Memory B cell (primary cell): ENCODE results near the gene RNF121.
A peak's percentile ranks its signal among the peaks of the same experiment; 100 is the strongest.

Experiments used
- ATAC-seq: fragments of 150-1000 bp; cut with Tn5 transposase; 2 replicates; pipeline ENCODE4 v1.10.0; 2021; ENCODE audit warnings: low read depth, mild to moderate bottlenecking, moderate library complexity
- DNase-seq, 2 donors: peaks; one replicate each; pipeline ENCODE4 v3.0.0; 2022; ENCODE audit warnings: low spot score in 2 of 2
- H3K27ac Mint-ChIP-seq: one replicate; pipeline ENCODE4 v1.8.0; 2022; ENCODE audit warnings: mild to moderate bottlenecking, moderate library complexity, mixed read lengths
- H3K27me3 Mint-ChIP-seq: one replicate; pipeline ENCODE4 v1.8.0; 2022; ENCODE audit warnings: mixed read lengths
- H3K36me3 Mint-ChIP-seq: one replicate; pipeline ENCODE4 v1.8.0; 2022; ENCODE audit warnings: mild to moderate bottlenecking, mixed read lengths
- H3K4me1 Mint-ChIP-seq: one replicate; pipeline ENCODE4 v1.8.0; 2022; ENCODE audit warnings: mixed read lengths
- H3K4me3 Mint-ChIP-seq: one replicate; pipeline ENCODE4 v1.8.0; 2022; ENCODE audit warnings: mild to moderate bottlenecking, moderate library complexity, mixed read lengths
- H3K9me3 Mint-ChIP-seq: one replicate; pipeline ENCODE4 v1.8.0; 2022; ENCODE audit warnings: mixed read lengths

RNF121 gene

DNA sequence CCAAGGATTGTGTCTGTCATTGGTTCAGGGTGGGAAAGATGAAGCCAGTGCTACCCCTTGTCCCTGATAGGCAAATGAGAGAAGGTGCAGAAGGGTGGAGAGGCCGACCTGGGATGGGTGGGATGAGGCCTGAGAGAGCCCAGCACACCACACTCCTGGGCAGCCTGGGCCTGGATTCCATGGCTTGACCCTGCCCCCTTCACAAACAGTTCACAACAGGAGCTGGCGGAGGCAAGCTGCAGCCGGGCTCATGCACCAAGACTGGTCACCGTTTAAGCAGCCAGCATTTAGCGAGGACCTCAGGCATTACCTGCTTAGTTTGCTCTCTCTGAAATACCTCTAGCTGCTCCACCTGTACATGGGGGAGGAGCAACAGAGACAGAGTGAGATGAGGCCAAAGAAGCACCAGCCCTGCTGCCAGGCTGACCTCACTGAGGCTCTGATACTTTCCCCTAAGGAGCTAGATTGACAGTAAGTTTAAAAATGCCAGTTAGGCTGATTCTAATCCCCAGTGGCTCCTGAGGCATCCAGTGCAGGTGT lies 83.3 kb downstream of the RNF121 start:
- H3K27me3 Mint-ChIP-seq = no peaks in the 10 kb centered on the region

DNA sequence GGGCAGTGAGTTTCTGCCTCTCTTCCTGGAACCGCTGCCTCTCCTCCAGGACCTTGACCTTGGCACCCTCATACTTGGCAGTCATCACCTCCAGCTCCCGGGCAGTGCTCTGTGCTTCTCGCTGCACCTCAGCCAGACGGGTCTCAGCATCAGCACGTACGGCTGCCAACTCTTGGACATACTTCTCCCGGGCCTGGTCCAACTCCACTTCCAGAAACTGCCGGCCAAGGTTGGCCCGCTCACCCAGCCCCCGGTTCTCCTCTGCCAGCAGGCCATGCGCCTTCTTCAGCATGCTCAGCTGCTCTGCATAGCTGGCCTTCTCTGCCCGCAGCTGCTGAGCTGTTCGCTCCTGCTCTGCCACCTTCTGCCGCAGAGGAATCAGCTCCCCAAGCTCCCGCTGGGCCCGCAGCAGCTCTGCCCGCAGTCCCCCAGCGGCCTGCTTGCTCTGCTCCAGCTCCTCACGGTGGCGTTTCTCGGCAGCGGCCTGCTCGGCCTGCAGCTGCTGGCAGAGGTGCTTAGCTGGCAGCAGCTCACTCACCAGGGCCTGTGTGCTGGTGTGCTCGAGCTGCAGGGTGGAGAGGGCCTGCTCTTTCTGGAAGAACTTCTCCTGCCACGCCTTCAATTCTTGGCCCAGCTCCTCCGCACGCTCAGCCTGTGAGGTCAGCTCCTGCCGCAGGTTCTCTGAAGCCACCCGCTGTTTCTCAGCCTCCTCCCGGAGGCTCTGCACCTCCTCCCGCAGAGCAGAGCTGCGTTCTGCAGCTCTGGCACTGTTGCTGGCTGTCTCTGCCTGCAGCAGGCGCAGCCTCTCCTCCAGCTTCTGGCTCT lies 84.3 kb downstream of the RNF121 start:
- DNase-seq = no peak
- no peak overlapping the region for H3K27ac Mint-ChIP-seq
- no peaks in the 10 kb centered on the region for H3K9me3 Mint-ChIP-seq
- peaks cover 3% of the 10 kb centered on the region for H3K4me1 Mint-ChIP-seq
- ATAC-seq = no peak
- H3K36me3 Mint-ChIP-seq = peaks cover 56% of the 10 kb centered on the region
- H3K4me3 Mint-ChIP-seq = no peak overlapping the region
- no peaks in the 10 kb centered on the region for H3K27me3 Mint-ChIP-seq

More for the DNA sequence above, 83.3 kb downstream of the RNF121 start:
- no peak for DNase-seq
- Mint-ChIP-seq H3K4me3 (no peak overlapping the region), H3K9me3 (no peaks in the 10 kb centered on the region), H3K27ac (peak overlapping the region; percentile 35), H3K36me3 (peaks cover 56% of the 10 kb centered on the region), H3K4me1 (peaks cover 3% of the 10 kb centered on the region)
- no peak for ATAC-seq

DNA sequence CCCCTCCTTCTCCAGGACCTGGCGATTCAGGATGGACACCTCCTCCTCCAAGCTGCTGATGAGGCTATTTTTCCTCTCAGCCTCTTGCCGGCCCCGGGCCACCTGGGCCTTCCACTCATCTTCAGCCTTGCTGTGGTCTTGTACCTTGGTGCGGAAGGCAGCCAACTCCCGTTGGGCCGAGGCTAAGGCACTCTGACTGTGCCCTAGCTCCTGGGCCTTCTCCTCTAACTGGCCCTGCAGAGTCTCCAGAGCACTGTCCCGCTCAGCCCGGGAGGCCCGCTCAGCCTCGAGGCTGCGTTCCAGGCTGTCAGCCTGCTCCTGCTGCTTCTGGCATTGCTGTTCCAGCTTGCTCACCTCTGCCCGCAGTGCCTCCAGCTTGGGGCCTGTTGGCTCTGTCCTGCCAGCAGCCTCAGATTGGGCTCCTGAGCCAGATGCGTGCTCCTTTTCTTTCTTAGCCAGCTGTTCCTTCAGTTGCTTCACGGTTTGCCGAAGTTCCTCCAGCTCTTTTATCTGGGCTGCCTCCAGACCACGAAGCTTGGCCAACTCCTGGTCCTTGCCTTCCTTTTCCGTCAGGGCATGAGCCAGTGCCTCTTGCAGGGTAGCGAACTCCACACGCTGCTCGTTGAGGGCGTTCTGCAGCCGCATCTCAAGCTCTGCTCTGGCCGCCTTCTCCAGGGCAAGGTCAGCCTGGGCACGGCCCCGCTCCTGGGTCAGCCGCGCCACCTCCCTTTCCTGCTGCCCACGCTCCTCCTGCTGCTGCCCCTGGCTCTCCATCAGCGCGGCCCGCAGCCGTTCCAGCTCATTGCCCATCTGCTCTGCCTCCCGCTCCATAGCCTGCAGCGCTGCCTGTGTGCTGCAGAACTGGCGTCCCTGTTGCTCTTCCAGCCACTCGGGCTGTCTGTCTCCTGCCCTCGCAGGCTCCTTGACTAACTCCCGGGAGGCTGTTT lies 85.2 kb downstream of the RNF121 start:
- Mint-ChIP-seq H3K4me3 (no peak overlapping the region), H3K27me3 (no peaks in the 10 kb centered on the region), H3K36me3 (peaks cover 55% of the 10 kb centered on the region), H3K27ac (no peak overlapping the region), H3K4me1 (peaks cover 3% of the 10 kb centered on the region), H3K9me3 (no peaks in the 10 kb centered on the region)
- ATAC-seq = no peak
- no peak for DNase-seq

DNA sequence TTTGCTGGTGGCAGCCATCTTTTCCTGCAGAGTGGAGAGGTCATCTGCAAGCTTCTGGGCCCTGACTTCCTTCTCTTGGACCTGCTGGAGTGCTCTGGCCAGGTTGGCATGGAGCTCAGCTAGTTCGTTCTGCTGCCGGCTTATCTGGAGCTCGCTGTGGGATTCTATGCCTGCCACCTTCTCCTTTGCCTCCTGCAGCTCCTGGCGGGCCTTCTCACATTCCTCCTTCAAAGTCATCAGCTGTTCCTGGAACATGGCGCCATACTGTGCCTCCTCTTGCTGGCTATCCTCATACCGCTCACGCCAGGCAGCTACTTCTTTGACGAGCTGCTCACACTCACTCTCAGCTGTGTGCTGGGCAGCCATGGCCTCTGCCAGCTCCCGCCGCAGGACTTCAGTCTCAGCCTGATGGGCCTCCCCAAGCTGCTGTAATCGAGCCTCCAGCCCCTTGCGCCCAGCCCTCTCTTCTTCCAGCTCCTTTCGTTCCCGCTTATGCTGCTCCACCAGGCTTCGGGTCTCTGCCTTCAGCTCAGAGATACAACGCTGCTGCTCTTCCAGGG lies 86.0 kb downstream of the RNF121 start:
- Mint-ChIP-seq H3K9me3 (no peaks in the 10 kb centered on the region), H3K4me3 (no peak overlapping the region), H3K4me1 (peaks cover 3% of the 10 kb centered on the region), H3K36me3 (peaks cover 53% of the 10 kb centered on the region), H3K27ac (no peak overlapping the region), H3K27me3 (no peaks in the 10 kb centered on the region)
- DNase-seq = no peak
- ATAC-seq = no peak

DNA sequence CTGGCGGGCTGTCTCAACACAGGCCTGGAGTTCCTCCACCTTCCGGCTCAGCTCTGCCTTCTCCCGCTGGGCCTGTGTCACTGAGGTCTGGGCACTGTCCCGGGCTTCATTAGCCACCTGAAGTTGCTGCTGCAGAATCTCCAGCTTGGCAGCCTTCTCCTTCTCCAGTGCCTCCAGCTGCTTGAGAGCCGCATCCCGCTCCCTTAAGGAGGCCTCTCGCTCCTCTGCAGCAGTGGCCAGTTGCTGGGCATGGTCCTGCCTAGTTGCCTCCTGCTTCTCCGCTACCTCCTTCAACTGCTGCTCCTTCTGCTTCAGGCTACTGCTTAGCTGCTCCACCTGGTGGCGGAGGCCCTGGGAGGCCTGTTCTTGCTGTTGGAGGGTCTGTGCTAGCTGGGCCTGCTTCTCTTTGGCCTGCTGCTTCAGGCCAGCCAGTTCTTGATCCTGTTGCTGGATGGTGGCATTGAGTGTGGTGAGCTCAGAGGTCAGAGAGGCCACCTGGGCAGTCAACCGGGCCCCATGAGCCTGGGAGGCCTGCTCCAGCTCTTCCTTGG lies 86.7 kb downstream of the RNF121 start:
- peaks cover 59% of the 10 kb centered on the region for H3K36me3 Mint-ChIP-seq
- H3K9me3 Mint-ChIP-seq = no peaks in the 10 kb centered on the region
- ATAC-seq (no peak), DNase-seq (no peak)
- H3K4me1 Mint-ChIP-seq = peaks cover 3% of the 10 kb centered on the region
- no peaks in the 10 kb centered on the region for H3K27me3 Mint-ChIP-seq
- peak overlapping the region; percentile 35 for H3K27ac Mint-ChIP-seq
- H3K4me3 Mint-ChIP-seq = no peak overlapping the region

DNA sequence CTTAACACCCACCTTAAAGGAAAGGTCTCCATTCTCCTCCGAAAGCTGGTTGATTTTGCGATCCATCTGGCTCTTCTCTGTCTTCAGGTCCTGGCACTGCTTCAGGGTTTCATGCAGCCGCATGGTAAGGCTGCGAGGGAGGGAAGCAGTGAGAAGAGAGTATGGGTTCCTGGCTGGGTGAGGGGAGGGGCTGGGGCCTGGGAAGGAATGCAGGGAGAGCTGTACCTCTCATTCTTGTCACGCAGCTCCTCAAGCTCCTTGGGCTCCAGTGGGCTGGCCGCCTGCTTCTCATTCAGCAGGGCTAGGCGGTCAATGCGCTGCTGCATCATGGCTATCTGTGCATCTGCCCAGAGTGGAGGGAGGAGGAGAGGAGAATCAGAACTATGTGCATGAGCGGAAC lies 89.3 kb downstream of the RNF121 start:
- H3K27ac Mint-ChIP-seq = peak overlapping the region; percentile 21
- DNase-seq = no peak

DNA sequence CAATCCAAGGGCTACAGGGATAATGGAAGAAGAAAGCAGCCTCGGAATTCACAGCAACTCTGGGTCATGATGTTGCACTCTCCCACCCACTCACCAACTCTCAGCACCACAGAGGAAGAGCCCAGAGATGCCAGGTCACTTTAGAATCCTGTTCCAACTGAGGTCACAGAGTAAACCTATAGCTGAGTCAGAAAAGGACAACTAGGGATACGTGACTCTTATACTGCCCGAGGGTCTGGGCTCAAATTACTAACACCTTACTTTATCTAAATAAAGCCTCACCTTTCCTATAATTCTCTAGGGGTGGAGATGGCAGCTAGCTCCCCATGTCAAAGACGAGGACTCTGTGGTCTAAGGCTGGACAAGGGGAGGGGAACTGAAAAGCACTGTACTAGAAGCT lies 94.5 kb downstream of the RNF121 start:
- H3K36me3 Mint-ChIP-seq = peaks cover 25% of the 10 kb centered on the region

More for the DNA sequence above, 89.3 kb downstream of the RNF121 start:
- Mint-ChIP-seq H3K4me3 (no peak overlapping the region), H3K4me1 (peaks cover 3% of the 10 kb centered on the region), H3K36me3 (peaks cover 55% of the 10 kb centered on the region), H3K9me3 (no peaks in the 10 kb centered on the region), H3K27me3 (no peaks in the 10 kb centered on the region)
- no peak for ATAC-seq

DNA sequence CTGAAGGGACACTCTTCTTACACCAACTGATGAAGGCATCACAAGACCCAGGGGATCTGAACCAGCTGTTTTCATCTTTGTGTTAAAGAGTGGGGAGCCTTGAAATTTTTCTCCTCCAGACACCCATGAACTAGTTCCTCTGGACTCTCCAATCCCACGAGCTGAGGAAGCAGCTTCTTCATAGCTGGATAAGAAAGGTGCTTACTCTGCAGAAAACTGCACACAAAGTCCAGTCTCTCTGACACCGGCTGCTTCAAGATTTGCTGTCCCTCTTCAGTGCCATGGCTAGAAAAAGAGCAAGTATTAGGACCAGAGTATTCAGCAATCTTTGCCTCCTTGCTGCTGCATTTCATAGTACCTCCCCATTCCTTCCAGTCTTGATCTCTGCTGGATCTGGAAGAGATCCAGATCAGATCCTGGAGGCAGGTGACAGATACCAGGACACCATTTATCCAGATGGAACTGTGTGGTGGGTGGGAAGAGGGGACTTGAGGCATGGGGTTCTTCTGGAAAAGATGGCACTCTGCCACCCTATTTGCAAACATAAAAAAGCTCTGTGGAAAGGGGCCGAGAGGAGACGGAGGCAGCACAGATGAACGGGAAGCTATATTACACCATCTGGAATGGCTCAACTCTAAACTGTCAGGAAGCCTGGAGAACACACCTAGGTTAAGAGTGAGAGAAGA lies 95.4 kb downstream of the RNF121 start:
- ATAC-seq (no peak), DNase-seq (no peak)
- Mint-ChIP-seq H3K36me3 (peaks cover 28% of the 10 kb centered on the region), H3K27ac (no peak overlapping the region), H3K9me3 (no peaks in the 10 kb centered on the region), H3K4me1 (peaks cover 21% of the 10 kb centered on the region), H3K27me3 (no peaks in the 10 kb centered on the region), H3K4me3 (no peak overlapping the region)

More for the DNA sequence above, 94.5 kb downstream of the RNF121 start:
- Mint-ChIP-seq H3K9me3 (no peaks in the 10 kb centered on the region), H3K27ac (no peak overlapping the region), H3K4me3 (no peak overlapping the region), H3K27me3 (no peaks in the 10 kb centered on the region), H3K4me1 (peaks cover 17% of the 10 kb centered on the region)
- ATAC-seq (no peak), DNase-seq (no peak)

DNA sequence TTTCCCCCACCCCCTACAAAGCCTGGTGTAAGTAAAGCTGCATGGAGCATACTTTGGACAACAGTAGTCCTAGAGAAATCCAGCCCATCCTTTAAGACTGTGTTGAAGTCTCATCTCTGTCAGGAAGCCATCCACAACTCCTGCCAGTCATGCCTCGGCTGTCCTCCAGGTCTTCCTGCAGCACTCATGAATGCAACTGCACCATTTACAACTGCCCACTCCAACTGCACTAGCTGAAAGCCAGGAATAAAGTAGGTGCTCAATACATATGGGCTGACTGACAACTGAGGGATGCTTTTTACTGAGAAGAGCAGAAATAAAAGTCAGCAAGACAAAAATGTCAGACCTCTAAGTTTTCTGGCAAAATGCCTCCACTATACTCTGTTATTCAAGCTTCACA lies 97.2 kb downstream of the RNF121 start:
- Mint-ChIP-seq H3K4me3 (no peak overlapping the region), H3K9me3 (no peaks in the 10 kb centered on the region), H3K36me3 (peaks cover 25% of the 10 kb centered on the region), H3K4me1 (peaks cover 24% of the 10 kb centered on the region), H3K27me3 (no peaks in the 10 kb centered on the region), H3K27ac (peak overlapping the region; percentile 65)
- no peak for DNase-seq
- ATAC-seq = no peak

DNA sequence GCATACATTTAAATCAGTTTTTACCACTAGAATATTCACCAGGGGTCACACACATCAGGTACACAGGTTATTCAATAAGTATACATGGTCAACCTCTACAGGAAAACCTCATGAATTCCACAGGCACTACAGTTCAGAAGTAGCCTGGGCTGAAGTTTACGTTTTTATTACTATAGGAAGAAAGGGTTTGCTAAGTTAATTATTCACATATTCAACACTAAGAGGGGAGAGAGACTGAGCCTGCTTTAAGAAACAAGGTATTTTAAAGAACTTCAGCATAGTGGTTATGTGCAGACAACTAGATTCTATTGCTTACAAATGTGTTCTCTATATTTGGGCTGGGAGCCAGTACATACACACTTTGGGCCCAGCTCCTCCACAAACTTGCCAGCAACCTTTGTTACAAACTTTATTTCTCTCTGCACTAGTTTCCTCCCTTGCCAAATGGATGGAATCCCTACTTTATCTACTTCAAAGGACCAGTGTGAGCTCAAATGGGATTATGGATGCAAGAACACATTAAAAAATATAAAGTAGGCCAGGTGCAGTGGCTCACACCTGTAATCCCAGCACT lies 101.7 kb downstream of the RNF121 start:
- DNase-seq (no peak), ATAC-seq (no peak)
- Mint-ChIP-seq H3K27ac (peak overlapping the region; percentile 21), H3K9me3 (no peaks in the 10 kb centered on the region), H3K4me1 (peaks cover 23% of the 10 kb centered on the region), H3K36me3 (peaks cover 23% of the 10 kb centered on the region), H3K27me3 (no peaks in the 10 kb centered on the region), H3K4me3 (no peak overlapping the region)

DNA sequence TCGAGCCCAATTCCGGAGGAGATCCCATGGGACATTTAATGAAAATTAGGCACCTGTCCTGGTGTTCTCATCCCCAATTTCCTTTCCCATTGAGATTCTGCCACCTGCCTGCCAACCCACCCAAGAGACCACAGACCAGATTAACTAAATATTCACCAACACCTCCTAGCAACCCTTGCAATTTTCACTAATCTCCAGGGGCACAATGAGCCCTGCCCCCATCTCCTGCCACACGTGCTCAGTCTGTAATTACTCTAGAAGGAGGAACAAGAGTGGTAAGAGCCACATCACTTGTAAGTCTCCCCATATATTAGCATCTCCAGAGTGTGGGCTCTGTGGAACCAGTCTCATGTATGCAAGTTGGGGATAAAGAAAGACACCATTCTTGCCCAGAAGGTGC lies 107.8 kb downstream of the RNF121 start:
- ATAC-seq (no peak), DNase-seq (no peak)
- H3K4me3 Mint-ChIP-seq = peak overlapping the region; percentile 30
- peaks cover 14% of the 10 kb centered on the region for H3K36me3 Mint-ChIP-seq
- H3K4me1 Mint-ChIP-seq = peaks cover 23% of the 10 kb centered on the region
- no peaks in the 10 kb centered on the region for H3K27me3 Mint-ChIP-seq
- H3K27ac Mint-ChIP-seq = peak overlapping the region; percentile 64
- H3K9me3 Mint-ChIP-seq = no peaks in the 10 kb centered on the region

DNA sequence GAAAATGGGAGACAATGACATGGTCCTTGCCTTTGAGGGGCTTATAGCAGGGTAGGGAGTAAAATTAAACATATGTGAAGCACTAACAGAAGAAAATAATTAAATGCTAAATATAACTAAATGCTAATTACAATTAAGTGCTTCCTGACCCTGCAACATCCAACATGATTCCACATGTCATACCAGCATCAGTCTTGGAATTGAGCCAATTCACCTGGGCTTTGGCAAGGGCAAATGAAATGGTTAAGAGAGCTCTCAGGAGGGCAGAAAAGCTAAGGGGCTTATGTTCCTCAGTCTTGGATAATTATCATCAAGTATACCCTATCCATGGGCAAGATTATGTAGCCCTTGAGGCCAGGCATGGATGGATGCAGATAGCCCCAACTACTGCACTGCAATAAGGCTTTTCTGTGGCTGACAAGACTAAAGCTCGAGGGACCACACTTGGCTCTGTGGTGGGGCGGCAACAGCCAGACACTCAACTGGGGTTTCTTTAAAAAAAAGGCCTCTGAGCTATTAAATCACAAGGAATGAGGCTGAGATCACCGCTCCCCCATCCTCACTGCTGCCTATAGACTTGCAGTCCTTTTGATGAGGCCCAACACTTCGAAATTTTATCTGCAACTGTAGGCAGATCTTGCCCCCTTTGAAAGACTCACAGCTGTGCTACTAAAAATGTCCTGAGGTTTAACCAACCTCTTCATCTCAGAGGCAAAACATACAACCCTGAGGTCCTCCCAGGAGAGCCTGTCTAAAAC lies 108.9 kb downstream of the RNF121 start:
- H3K4me1 Mint-ChIP-seq = peaks cover 33% of the 10 kb centered on the region
- DNase-seq = no peak
- no peak for ATAC-seq
- no peak overlapping the region for H3K27ac Mint-ChIP-seq
- peaks cover 14% of the 10 kb centered on the region for H3K36me3 Mint-ChIP-seq
- no peaks in the 10 kb centered on the region for H3K9me3 Mint-ChIP-seq
- H3K4me3 Mint-ChIP-seq = no peak overlapping the region
- H3K27me3 Mint-ChIP-seq = no peaks in the 10 kb centered on the region
